HG02943 (cell line): ENCODE results near the gene SCAMP4.

Source experiments
- ATAC-seq: cut with Tn5 transposase; IDR thresholded peaks from one replicate; pipeline ENCODE4 v1.9.1; 2021; ENCODE audit warnings: mild to moderate bottlenecking, low read depth, moderate library complexity; ENCODE audit not compliant: unreplicated experiment

The SCAMP4 gene

DNA sequence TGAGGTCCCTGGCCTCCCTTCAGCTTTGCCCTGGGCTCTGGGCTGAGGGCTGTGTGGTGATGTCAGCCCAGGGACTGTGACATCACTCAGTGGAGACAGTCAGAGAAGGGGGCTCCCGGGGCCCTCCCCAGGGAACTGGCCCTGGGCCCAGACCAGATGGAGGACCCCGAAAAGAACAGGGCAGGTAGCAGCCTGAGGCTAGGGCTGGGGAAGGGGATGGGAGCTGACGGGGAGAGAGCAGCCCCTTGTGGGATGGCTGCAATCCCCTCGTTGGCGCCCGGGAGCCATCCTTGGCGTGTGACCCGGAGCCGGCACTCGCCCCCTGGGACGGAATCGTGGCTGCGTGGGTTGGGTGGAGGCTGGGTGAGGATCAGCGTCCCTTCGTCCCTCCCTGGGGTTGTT is 49.3 kb downstream of the SCAMP4 start:
- no peak for ATAC-seq

DNA sequence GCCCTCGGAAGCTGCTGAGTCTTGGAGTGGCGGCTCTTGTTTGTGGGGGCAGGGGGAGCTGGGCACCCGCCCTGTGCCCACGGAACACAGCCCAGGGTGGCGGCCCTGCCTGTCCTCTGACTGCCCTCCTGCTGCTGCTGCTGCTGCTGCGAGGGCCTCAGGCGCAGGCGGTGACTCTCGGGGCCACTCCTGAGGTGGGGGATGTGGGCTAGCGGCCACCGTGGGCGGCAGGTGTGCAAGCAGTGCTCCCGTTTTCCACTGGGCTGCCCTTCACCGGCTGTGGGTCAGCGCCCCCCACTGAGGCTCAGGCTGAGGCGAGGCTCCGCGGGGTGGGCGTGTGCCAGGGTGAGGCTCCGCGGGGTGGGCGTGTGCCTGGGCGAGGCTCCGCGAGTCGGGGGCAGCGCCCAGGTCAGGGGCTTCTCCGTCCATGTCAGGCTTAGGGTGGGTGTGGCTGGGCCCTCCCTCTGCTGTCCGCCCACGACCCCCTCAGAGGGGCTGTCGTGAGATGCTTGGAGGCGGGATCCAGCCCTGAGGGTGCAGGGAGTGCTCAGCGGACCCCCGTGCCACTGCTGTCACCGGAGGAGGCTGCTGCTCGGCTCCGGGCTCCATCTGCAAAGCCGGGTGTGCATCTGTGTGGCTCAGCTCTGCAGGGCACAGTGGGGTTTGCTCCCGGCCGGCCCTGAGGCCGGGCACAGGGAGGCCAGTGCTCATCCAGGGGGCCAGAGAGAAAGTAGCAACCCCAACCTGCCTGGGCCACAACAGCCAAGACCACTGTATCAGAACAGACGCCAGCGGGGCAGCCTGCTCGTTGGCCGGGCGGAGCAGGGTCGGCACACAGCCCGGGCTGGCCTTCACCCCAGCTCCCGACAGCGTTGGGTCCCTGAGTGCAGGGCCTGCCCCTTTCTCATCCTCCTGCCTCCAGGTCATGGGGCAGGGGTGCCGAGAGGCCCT is 50.2 kb downstream of the SCAMP4 start:
- ATAC-seq, result no peak

DNA sequence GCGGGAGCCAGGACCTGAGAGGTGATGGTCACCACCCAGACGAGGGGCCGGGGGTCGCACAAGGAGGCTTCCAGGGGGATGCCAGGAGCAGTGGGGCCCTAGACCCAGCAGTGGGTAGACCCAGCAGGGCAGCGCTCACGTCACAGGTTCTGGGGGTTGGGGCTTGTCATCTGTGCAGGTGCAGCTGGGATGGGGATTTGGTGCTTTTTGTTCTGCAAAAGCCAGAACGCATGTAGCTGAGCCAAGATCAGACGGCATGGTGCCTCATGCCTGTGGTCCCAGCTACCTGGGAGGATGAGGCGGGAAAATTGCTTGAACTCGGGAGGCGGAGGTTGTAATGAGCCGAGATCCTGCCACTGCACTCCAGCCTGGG is 50.9 kb downstream of the SCAMP4 start:
- ATAC-seq, result no peak

- no peak for ATAC-seq
These were observed 51.8 kb downstream of the SCAMP4 start for GRCh38 chr19:1956868-1957492.

- no peak for ATAC-seq
These were observed 52.5 kb downstream of the SCAMP4 start for GRCh38 chr19:1957562-1958248.

- ATAC-seq, result no peak
These were observed 54.9 kb downstream of the SCAMP4 start for GRCh38 chr19:1959928-1960589.

DNA sequence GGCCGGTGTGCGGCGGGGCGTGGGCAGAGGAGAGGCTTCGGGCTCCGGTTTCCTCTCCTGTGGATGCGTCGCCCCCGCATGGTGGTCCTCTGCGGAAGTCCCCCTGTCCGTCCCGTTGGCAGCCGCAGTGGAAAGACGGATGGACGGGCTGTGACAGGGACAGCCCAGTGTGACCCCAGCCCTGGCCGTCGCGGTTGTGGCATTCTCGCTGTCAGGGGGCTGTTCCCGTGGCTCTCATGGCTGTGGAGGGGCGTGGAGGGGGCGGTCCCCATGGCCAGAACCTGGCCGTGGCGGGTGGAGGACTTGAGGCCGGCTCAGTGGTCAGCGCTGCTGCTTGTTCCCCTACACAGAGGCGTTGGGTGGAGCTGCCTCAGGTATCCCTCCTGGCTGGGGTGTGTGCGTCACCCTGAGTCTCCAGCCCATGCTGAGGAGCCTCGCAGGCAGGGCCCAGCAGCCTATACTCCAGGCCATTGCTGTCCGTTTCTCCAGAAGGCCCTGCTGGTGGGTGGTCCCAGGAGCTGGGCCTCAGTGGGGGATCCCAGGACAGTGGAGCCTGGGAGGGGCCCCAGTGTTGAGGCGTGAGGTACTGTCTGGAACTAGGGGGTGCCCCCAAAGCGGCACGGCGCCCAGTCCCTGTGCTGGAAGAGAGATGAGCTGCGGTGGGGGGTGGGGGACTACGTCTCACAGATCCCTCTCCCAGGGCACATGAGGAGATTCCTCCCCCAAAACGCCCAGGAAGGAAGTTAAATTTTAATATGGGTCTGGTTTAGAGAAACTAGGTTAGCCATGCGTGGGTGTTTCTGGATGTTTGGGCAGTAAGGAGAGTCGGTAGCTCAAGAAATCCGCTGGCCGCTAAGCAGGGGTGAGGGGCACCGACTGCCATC is 56.0 kb downstream of the SCAMP4 start:
- no peak for ATAC-seq

GRCh38 chr19:1962674-1963073 is 57.5 kb downstream of the SCAMP4 start:
- no peak for ATAC-seq

- ATAC-seq, result no peak
These were observed 61.9 kb downstream of the SCAMP4 start for GRCh38 chr19:1967087-1967608.

GRCh38 chr19:1968279-1969175 is 63.3 kb downstream of the SCAMP4 start:
- ATAC-seq, result no peak

DNA sequence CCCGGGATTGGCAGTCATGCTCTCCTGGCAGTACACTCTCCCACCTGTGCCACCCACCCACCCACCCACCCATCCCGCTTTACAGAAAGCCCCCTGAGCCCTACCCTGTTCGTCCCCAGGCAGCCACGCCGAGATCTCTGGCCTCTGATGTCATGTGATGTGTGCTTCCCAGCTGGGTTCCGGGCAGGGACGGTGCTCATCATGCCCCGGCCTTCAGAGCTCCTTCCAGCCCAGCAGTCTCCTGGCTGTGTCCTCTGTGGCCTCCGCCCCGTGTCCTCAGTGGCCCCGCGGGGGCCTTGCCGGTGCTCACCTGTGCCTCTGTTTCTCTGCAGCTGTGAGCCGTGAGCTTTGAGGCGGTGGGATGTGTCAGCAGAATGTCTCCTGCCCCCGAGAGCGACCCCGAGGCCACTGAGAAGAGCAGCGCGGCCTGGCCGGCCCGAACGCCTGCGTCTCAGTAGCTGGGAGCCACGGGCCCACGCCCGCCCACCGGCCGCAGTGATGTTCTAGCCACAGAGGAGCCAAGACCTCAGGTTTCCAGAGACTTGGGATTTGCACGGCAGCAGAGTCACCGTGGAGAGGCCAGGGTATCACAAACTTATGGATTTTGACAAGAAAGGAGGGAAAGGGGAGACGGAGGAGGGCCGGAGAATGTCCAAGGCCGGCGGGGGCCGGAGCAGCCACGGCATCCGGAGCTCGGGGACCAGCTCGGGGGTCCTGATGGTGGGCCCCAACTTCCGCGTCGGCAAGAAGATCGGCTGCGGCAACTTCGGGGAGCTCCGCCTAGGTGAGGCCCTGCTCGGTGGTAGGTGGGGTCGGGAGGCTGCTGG is 64.2 kb downstream of the SCAMP4 start:
- ATAC-seq, result no peak

- ATAC-seq, result no peak
These were observed 65.0 kb downstream of the SCAMP4 start for GRCh38 chr19:1970003-1970805.

DNA sequence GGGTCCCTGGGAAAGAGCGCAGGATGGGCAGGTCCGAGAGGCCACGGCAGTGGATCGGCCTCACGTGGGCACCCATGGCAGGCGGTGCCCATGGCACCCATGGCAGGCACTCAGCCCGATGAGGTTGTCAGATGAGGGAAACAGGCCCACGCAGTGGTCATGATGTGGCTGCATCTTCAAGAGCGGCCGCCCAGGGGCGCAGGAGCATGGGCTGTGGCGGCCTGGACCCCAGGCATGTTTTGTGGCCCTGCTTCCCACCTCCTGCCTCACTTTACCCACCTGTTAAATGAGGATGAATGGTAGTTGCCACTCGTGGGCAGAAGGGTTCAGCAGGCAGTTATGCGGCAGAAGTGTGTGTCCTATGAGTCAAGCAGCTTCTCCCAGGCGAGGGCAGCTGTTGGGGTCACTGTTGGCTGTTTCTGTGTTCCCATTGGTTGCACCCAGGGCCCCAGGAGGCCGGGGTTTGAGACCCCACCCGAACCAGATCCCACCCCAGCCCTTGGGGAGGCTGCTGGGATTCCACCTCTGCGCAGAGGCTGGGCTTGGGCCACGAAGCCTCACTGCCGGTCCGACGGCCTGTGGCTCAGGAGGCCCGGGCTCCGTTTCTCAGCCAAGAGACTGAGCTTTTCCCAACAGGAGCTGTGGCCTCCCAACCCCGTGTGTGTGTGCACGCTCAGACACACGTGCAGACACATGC is 65.8 kb downstream of the SCAMP4 start:
- no peak for ATAC-seq

DNA sequence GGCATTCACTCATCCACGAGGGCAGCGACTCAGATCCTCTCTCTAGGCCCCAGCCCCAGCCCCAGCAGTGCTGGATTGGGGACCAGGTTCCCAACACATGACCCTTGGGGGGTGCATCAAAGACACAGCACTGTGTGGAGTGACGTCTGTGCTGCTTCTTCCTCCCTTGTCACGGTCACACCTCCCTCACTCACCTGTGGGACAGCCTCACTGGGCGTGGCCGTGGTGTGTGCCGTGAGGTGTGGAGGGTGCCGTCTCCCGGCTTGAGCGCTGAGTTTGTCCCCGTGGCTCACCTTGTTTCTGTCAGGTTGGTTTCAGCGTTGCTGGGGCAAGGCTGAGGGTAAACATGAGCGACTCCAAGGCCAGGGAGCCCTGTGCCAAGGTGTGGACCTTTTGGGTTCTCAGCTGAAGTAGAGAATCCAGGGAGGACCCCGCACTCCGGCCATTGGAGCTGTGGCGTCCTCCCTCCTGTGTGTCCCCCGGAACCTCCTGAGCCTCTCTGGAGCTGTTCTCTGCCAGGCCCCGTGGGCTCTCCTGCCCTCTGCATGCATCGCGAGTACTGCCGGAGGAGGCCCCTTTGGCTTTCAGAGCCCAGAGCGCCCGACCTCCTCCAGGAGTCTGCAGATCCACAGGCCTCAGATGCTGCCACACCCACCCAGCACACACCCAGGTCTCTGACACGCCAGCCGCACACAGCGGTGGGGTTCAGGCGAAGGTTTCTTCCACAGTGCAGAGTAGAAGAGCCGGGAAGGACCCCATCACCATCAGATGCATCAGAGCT is 69.4 kb downstream of the SCAMP4 start:
- ATAC-seq, result no peak

- no peak for ATAC-seq
These were observed 69.9 kb downstream of the SCAMP4 start for GRCh38 chr19:1975162-1975480.
